IMR-90 (cell line): ENCODE data around the gene GPR153. TPM values are rescaled to one million over a fixed set of nuclear protein-coding genes. Genes with fewer than 3 reads are reported as not detected.

ENCODE experiments used
- ATAC-seq: fragments of 200-7000 bp; cut with Tn5 transposase; 2 replicates; pipeline ENCODE4 v1.9.1; 2020; ENCODE audit warnings: low read depth, mild to moderate bottlenecking, moderate library complexity
- BruUV-seq: library from RNA; stranded (reverse); fragments of 400-500 nt; replicated peaks from 2 replicates; lab custom pipeline; 2021; lab: Mats Ljungman, UMichigan
- CTCF ChIA-PET: fragments of 300-600 bp; formaldehyde crosslinking; extraction: SDS; loops from one replicate; lab custom pipeline; 2021; ENCODE audit warnings: antibody characterized with exemption; lab: Yijun Ruan, JAX
- POLR2A ChIA-PET: fragments of 300-600 bp; sonication (Branson Sonifier 250); formaldehyde crosslinking; loops from one replicate; lab custom pipeline; 2022; ENCODE audit warnings: antibody characterized with exemption; ENCODE audit not compliant: unreplicated experiment; lab: Charles Lee
- DNase-seq: peaks from one replicate; pipeline ENCODE4 v3.0.0; 2013
- H2AFZ ChIP-seq: replicated peaks from 2 replicates; pipeline ENCODE3; 2013; ENCODE audit warnings: low read length, mild to moderate bottlenecking; ENCODE audit not compliant: poor library complexity
- H2AK5ac ChIP-seq: 2 replicates; pipeline ENCODE4 v1.6.1; 2013; ENCODE audit warnings: low read depth, low read length, inconsistent platforms
- H2AK9ac ChIP-seq: replicated peaks from 2 replicates; pipeline ENCODE3; 2013; ENCODE audit warnings: mild to moderate bottlenecking, low read depth, low read length, moderate library complexity; ENCODE audit not compliant: poor library complexity
- H2BK120ac ChIP-seq: 2 replicates; pipeline ENCODE4 v1.6.1; 2013; ENCODE audit warnings: low read depth, low read length, inconsistent platforms
- H2BK15ac ChIP-seq: 3 replicates; pipeline ENCODE4 v1.6.1; 2013; ENCODE audit warnings: low read depth, low read length, inconsistent platforms
- H2BK20ac ChIP-seq: 2 replicates; pipeline ENCODE4 v1.6.1; 2013; ENCODE audit warnings: low read depth, mild to moderate bottlenecking, inconsistent platforms, low read length, moderate library complexity
- H2BK5ac ChIP-seq: 2 replicates; pipeline ENCODE4 v1.6.1; 2013; ENCODE audit warnings: mild to moderate bottlenecking, low read depth, low read length, inconsistent platforms; ENCODE audit not compliant: poor library complexity, severe bottlenecking
- H3K14ac ChIP-seq: replicated peaks from 2 replicates; pipeline ENCODE4 v1.6.1; 2013; ENCODE audit warnings: low read depth, low read length, inconsistent platforms
- H3K18ac ChIP-seq: 2 replicates; pipeline ENCODE4 v1.6.1; 2013; ENCODE audit warnings: low read depth, low read length, control low read depth
- H3K23ac ChIP-seq: 2 replicates; pipeline ENCODE4 v1.6.1; 2013; ENCODE audit warnings: low read depth, low read length, inconsistent platforms
- H3K27ac ChIP-seq: 2 replicates; pipeline ENCODE4 v1.5.1; 2013; ENCODE audit warnings: mild to moderate bottlenecking, control low read depth, low read length; ENCODE audit not compliant: insufficient read depth
- H3K27me3 ChIP-seq: 2 replicates; pipeline ENCODE4 v1.6.1; 2013; ENCODE audit warnings: low read length; ENCODE audit not compliant: control insufficient read depth, insufficient read depth
- H3K36me3 ChIP-seq: 2 replicates; pipeline ENCODE4 v1.6.1; 2013; ENCODE audit warnings: low read length, mixed read lengths; ENCODE audit not compliant: control insufficient read depth, insufficient read depth
- H3K4ac ChIP-seq: 2 replicates; pipeline ENCODE4 v1.6.1; 2013; ENCODE audit warnings: low read depth, low read length, inconsistent platforms
- H3K4me1 ChIP-seq: 2 replicates; pipeline ENCODE4 v1.6.1; 2013; ENCODE audit warnings: low read length, mixed read lengths; ENCODE audit not compliant: control insufficient read depth, insufficient read depth
- H3K4me2 ChIP-seq: 2 replicates; pipeline ENCODE4 v1.6.1; 2013; ENCODE audit warnings: low read depth, mild to moderate bottlenecking, control low read depth, low read length, moderate library complexity
- H3K4me3 ChIP-seq: 2 replicates; pipeline ENCODE4 v1.5.1; 2013; ENCODE audit warnings: low read depth, mild to moderate bottlenecking, control low read depth, low read length, moderate library complexity; ENCODE audit not compliant: insufficient read depth
- H3K56ac ChIP-seq: 2 replicates; pipeline ENCODE4 v1.6.1; 2013; ENCODE audit warnings: low read length, inconsistent platforms; ENCODE audit not compliant: insufficient read depth; ENCODE audit errors: extremely low read depth
- H3K79me1 ChIP-seq, 2 experiments: 2 replicates each; pipeline ENCODE4 v1.6.1; 2013; ENCODE audit warnings: low read length in 2 of 2, inconsistent platforms in 1 of 2, low read depth in 1 of 2
- H3K9ac ChIP-seq: 2 replicates; pipeline ENCODE4 v1.6.1; 2013; ENCODE audit warnings: low read depth, low read length, control low read depth
- H3K9me1 ChIP-seq: 2 replicates; pipeline ENCODE4 v1.6.1; 2013; ENCODE audit warnings: low read length, inconsistent platforms; ENCODE audit not compliant: insufficient read depth
- H3K9me3 ChIP-seq: 2 replicates; pipeline ENCODE4 v1.6.1; 2013; ENCODE audit warnings: low read length; ENCODE audit not compliant: control insufficient read depth, insufficient read depth
- H4K20me1 ChIP-seq: 2 replicates; pipeline ENCODE4 v1.6.1; 2013; ENCODE audit warnings: low read length, inconsistent platforms; ENCODE audit not compliant: insufficient read depth
- H4K5ac ChIP-seq: 2 replicates; pipeline ENCODE4 v1.6.1; 2013; ENCODE audit warnings: mild to moderate bottlenecking, low read depth, low read length, control low read depth
- H4K8ac ChIP-seq, 2 experiments: 2 replicates each; pipeline ENCODE4 v1.6.1; 2013; ENCODE audit warnings: low read depth in 2 of 2, low read length in 2 of 2, control low read depth in 1 of 2, inconsistent platforms in 1 of 2
- H4K91ac ChIP-seq: 2 replicates; pipeline ENCODE4 v1.6.1; 2013; ENCODE audit warnings: low read depth, low read length, inconsistent platforms; ENCODE audit not compliant: insufficient read depth
- NFE2L2 ChIP-seq: fragments of 150-350 bp; IDR thresholded peaks from 2 replicates; pipeline ENCODE4 v1.6.1; 2016; ENCODE audit warnings: low read depth, mild to moderate bottlenecking, low read length
- SMC3 ChIP-seq: fragments of 150-350 bp; IDR thresholded peaks from 2 replicates; pipeline ENCODE4 v1.6.1; 2016; ENCODE audit warnings: low read depth, mild to moderate bottlenecking, antibody characterized with exemption, low read length, moderate library complexity
- WGBS, 2 experiments: methylation state at CpG; one replicate each; pipeline versions ENCODE4 v1.1.5 to v1.1.7; 2013; ENCODE audit warnings: missing lambda C conversion rate in 2 of 2; ENCODE audit not compliant: insufficient read length in 1 of 2; ENCODE audit errors: extremely low coverage in 2 of 2; 5-methylcytosine and 5-hydroxymethylcytosine counted together
- dilution Hi-C: fragments of 300-500 bp; cut with HindIII; formaldehyde crosslinking; loops from one replicate; pipeline ENCODE4 v1.14.3; 2018; ENCODE audit warnings: low sequenced_read_pairs; ENCODE audit not compliant: unreplicated experiment
- in situ Hi-C: fragments of 300-500 bp; cut with MboI; formaldehyde crosslinking; loops from 3 replicates; pipeline ENCODE4 v1.14.3; 2019; ENCODE audit warnings: low sequenced_read_pairs, inconsistent platforms, mixed read lengths
- intact Hi-C: fragments of 100-400 bp; cut with micrococcal nuclease; formaldehyde crosslinking; loops from 2 replicates; pipeline ENCODE4 v1.10.0; 2022
- polyA plus RNA-seq, 3 experiments: library from polyadenylated mRNA; depleted of rRNA; stranded (reverse); fragments of >200 nt; gene quantifications; 2 replicates each; pipeline ENCODE4 v1.2.3, GENCODE V29; 2012; ENCODE audit warnings: low replicate concordance in 1 of 3
- total RNA-seq: library from RNA; depleted of rRNA; stranded (reverse); fragments of >200 nt; gene quantifications from 2 replicates; pipeline ENCODE4 v1.2.3, GENCODE V29; 2012
- TF ChIP-seq, protein P1 (sequence below): fragments of 150-350 bp; IDR thresholded peaks from 2 replicates; pipeline ENCODE4 v1.6.1; 2016; ENCODE audit warnings: low read depth, mild to moderate bottlenecking, low read length, moderate library complexity, borderline replicate concordance
- TF ChIP-seq, protein P2 (sequence below): fragments of 150-350 bp; IDR thresholded peaks from 2 replicates; pipeline ENCODE4 v1.6.1; 2017; ENCODE audit warnings: mild to moderate bottlenecking, antibody characterized with exemption, low read length, low read depth

GPR153 gene
- total and polyA plus RNA-seq, 2 of the 4 experiments (the other 2 are of a cell fraction): 1.8 to 5.2 TPM

GRCh38 chr1:6292102-6292501, 31.2 kb upstream of the GPR153 start (continued):
- TF ChIP-seq, protein P1, sequence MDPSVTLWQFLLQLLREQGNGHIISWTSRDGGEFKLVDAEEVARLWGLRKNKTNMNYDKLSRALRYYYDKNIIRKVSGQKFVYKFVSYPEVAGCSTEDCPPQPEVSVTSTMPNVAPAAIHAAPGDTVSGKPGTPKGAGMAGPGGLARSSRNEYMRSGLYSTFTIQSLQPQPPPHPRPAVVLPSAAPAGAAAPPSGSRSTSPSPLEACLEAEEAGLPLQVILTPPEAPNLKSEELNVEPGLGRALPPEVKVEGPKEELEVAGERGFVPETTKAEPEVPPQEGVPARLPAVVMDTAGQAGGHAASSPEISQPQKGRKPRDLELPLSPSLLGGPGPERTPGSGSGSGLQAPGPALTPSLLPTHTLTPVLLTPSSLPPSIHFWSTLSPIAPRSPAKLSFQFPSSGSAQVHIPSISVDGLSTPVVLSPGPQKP: no peak
- no peak for TF ChIP-seq SMC3
- no peak for TF ChIP-seq NFE2L2

DNA sequence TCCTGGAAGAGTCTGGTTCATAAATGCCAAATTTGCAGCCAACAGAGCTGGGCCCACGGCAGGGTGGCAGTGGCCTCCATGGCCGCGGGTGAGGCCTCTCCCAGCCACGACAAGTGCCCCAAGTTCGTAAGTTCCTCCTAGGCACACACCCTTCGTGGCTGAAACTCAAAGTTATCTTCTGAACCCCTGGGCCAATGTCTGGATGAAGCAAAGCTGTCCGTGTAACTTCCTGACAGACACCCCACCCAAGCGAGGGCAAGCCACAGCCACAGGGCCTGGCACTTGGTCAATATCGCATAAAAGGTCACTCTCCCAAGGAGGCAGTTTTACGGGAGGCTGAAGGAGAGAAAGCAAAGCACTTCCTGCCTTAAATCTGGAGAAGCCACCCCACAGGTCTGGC, 27.8 kb upstream of the GPR153 start:
- in situ Hi-C loops: no loop called here
- no peak for DNase-seq
- H2BK20ac ChIP-seq: no peak overlapping the region
- H2AK9ac ChIP-seq: no peak overlapping the region
- H3K27me3 ChIP-seq: no peaks in the 10 kb centered on the region
- no peak overlapping the region for H3K14ac ChIP-seq
- BruUV-seq: no TSS peak
- H3K4ac ChIP-seq: no peak overlapping the region
- no peak overlapping the region for H2BK5ac ChIP-seq
- H3K9me1 ChIP-seq: no peaks in the 10 kb centered on the region
- H4K91ac ChIP-seq: no peak overlapping the region
- TF ChIP-seq, protein P2, sequence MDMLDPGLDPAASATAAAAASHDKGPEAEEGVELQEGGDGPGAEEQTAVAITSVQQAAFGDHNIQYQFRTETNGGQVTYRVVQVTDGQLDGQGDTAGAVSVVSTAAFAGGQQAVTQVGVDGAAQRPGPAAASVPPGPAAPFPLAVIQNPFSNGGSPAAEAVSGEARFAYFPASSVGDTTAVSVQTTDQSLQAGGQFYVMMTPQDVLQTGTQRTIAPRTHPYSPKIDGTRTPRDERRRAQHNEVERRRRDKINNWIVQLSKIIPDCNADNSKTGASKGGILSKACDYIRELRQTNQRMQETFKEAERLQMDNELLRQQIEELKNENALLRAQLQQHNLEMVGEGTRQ: no peak
- TF ChIP-seq NFE2L2: no peak
- TF ChIP-seq, protein P1: no peak
- intact Hi-C loops: no loop called here
- CTCF ChIA-PET: no interaction called here
- H3K36me3 ChIP-seq: peaks cover 4% of the 10 kb centered on the region; the same call in 1 of the 2 replicates
- H3K56ac ChIP-seq: no peak overlapping the region
- no peaks in the 10 kb centered on the region for H4K20me1 ChIP-seq
- no peak overlapping the region for H2BK15ac ChIP-seq
- no peak overlapping the region for H3K27ac ChIP-seq
- H4K5ac ChIP-seq: no peak overlapping the region
- H4K8ac ChIP-seq: no peak overlapping the region
- H3K9me3 ChIP-seq: no peaks in the 10 kb centered on the region
- no peak overlapping the region for H3K4me3 ChIP-seq
- WGBS, 2 experiments: 88% methylated on average over 6 of the region's 10 CpGs; no CpG with 5 or more reads in 1 of the 2 experiments
- H3K23ac ChIP-seq: no peak overlapping the region
- H2BK120ac ChIP-seq: no peak overlapping the region
- H3K4me1 ChIP-seq: no peaks in the 10 kb centered on the region
- no peak overlapping the region for H2AK5ac ChIP-seq
- H2AFZ ChIP-seq: no peak overlapping the region
- no peaks in the 10 kb centered on the region; a peak in 1 of 4 replicates for H3K79me1 ChIP-seq
- ATAC-seq: no peak
- no peak overlapping the region for H3K18ac ChIP-seq
- H3K9ac ChIP-seq: no peak overlapping the region
- dilution Hi-C loops: no loop called here
- POLR2A ChIA-PET: no interaction called here
- H3K4me2 ChIP-seq: no peak overlapping the region
